COLO668 (cell line): ENCODE data around the gene ELOVL5.
"Not testable (repeated sequence)": the region's sequence is repeated elsewhere in the genome, so short reads cannot be mapped to it uniquely, and the experiment has no call there.

ENCODE experiments used
- DNase-seq: peaks from one replicate; lab custom pipeline; 2025; ENCODE audit not compliant: unreplicated experiment; lab: John Stamatoyannopoulos, UW

ELOVL5 gene

GRCh38 chr6:53348371-53349208 is at the start of gene ELOVL5:
ELOVL5 (minus strand) TSS chr6:53348950; CDS start chr6:53295699, 53,251 bp downstream.
- peak; percentile 95 for DNase-seq

GRCh38 chr6:53397283-53397682 is 48.5 kb upstream of the ELOVL5 start:
- no peak for DNase-seq

GRCh38 chr6:53395986-53396385 is 47.2 kb upstream of the ELOVL5 start:
- DNase-seq = no peak

- DNase-seq = no peak
Observed at GRCh38 chr6:53394704-53395103, 46.0 kb upstream of the ELOVL5 start.

- DNase-seq = no peak
Observed at GRCh38 chr6:53391170-53391569, 42.4 kb upstream of the ELOVL5 start.

- DNase-seq = no peak
Observed at GRCh38 chr6:53390010-53390409, 41.3 kb upstream of the ELOVL5 start.

GRCh38 chr6:53388615-53389014 is 39.9 kb upstream of the ELOVL5 start:
- not testable (repeated sequence) for DNase-seq

GRCh38 chr6:53382421-53382820 is 33.7 kb upstream of the ELOVL5 start:
- no peak for DNase-seq

- no peak for DNase-seq
Observed at GRCh38 chr6:53378208-53378607, 29.5 kb upstream of the ELOVL5 start.

GRCh38 chr6:53377793-53378192 is 29.0 kb upstream of the ELOVL5 start:
- no peak for DNase-seq

- no peak for DNase-seq
Observed at GRCh38 chr6:53377289-53377688, 28.5 kb upstream of the ELOVL5 start.

GRCh38 chr6:53376661-53377226 is 28.0 kb upstream of the ELOVL5 start:
- no peak for DNase-seq

- no peak for DNase-seq
Observed at GRCh38 chr6:53375847-53376246, 27.1 kb upstream of the ELOVL5 start.

GRCh38 chr6:53373638-53374037 is 24.9 kb upstream of the ELOVL5 start:
- DNase-seq = no peak

- DNase-seq = no peak
Observed at GRCh38 chr6:53369876-53370515, 21.2 kb upstream of the ELOVL5 start.

GRCh38 chr6:53369051-53369450 is 20.3 kb upstream of the ELOVL5 start:
- DNase-seq = no peak

- DNase-seq = no peak
Observed at GRCh38 chr6:53366128-53366641, 17.4 kb upstream of the ELOVL5 start.

- no peak for DNase-seq
Observed at GRCh38 chr6:53363341-53364079, 14.8 kb upstream of the ELOVL5 start.

GRCh38 chr6:53361549-53362031 is 12.8 kb upstream of the ELOVL5 start:
- no peak for DNase-seq

GRCh38 chr6:53360093-53360912 is 11.6 kb upstream of the ELOVL5 start:
- DNase-seq = no peak

- DNase-seq = no peak
Observed at GRCh38 chr6:53359843-53360092, 11.0 kb upstream of the ELOVL5 start.
